ENCODE measurements around the gene PEAK3. TPM values are rescaled to one million over a fixed set of nuclear protein-coding genes. Genes with fewer than 3 reads are reported as not detected.
A peak's percentile ranks its signal among the peaks of the same experiment; 100 is the strongest.

PEAK3 gene
- total and polyA plus RNA-seq, 7 donors, result under 0.01 to 0.82 (median 0.55) TPM

DNA sequence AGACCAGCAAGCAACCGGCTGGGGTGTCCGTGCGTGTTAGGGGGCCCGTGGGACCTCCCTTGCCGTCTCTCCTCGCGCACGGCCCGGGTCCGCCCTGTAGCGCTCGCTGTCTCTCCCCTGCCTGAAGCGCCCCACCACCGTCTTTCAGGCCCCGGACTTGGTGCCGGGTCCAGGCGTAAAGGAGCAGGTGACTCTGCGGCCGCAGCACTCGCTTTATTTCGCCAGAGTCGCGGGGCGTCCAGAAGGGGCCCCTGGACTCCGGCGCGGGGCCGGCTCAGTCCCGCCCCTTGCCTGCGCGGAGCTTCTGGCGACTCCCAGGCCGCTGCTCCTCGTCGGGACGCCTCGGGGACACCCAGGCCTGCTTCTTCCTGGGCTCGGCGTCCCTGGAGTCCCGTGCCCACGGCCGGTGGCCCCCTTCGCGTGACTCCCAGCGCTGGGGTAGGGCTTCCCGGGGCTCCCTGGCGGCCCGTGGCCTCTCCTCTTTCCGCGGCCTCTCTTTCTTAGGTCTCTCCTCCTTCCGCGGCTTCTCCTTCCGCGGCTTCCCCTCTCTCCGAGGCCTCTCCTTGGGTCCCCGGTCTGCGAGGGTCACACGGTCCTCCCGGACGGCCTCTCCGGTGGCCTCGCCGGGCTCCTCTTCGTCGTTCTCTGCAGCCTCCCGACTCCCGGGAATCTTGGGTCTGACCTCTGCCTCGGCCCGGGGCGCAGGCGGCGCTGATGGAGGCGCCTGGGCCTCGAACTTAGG, 29.7 kb downstream of the PEAK3 start:
- Histone ChIP-seq H3K36me3 (peaks cover 2 to 21% (median 14%) of the 10 kb centered on the region in 4 donors), H3K9me3 (no peaks in the 10 kb centered on the region), H3K27ac (no peak overlapping the region), H3K4me3 (peak overlapping the region in 2 of 4 donors; percentile 7 to 9), H3K4me1 (peaks cover 0 to 42% (median 37%) of the 10 kb centered on the region in 4 donors), H3K27me3 (peaks cover 47 to 54% (median 48%) of the 10 kb centered on the region in 3 donors)
- DNase-seq, result no peak
- WGBS, 2 donors, result 7 to 8% methylated on average over 74 of the region's 74 CpGs
- intact Hi-C loops (cut with DNase I), result no loop called here
- TF ChIP-seq POLR2A (IDR thresholded peaks at IDR 0.05) (no peak), POLR2AphosphoS5 (IDR thresholded peaks at IDR 0.05) (no peak), EP300 (IDR thresholded peaks at IDR 0.05) (no peak)
- TF ChIP-seq, protein P1, sequence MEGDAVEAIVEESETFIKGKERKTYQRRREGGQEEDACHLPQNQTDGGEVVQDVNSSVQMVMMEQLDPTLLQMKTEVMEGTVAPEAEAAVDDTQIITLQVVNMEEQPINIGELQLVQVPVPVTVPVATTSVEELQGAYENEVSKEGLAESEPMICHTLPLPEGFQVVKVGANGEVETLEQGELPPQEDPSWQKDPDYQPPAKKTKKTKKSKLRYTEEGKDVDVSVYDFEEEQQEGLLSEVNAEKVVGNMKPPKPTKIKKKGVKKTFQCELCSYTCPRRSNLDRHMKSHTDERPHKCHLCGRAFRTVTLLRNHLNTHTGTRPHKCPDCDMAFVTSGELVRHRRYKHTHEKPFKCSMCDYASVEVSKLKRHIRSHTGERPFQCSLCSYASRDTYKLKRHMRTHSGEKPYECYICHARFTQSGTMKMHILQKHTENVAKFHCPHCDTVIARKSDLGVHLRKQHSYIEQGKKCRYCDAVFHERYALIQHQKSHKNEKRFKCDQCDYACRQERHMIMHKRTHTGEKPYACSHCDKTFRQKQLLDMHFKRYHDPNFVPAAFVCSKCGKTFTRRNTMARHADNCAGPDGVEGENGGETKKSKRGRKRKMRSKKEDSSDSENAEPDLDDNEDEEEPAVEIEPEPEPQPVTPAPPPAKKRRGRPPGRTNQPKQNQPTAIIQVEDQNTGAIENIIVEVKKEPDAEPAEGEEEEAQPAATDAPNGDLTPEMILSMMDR (IDR thresholded peaks at IDR 0.05), result no peak

- no peak overlapping the region for H3K27ac ChIP-seq
- 5 to 6% methylated on average over 125 of the region's 125 CpGs for WGBS, 2 donors
- H3K36me3 ChIP-seq, result peaks cover 11 to 29% (median 22%) of the 10 kb centered on the region in 4 donors
- intact Hi-C loops (cut with DNase I), result no loop called here
- DNase-seq, result no peak
- peaks cover 47 to 54% (median 48%) of the 10 kb centered on the region in 3 donors for H3K27me3 ChIP-seq
- H3K4me3 ChIP-seq, result peak overlapping the region in 2 of 4 donors; percentile 9 to 16
- H3K4me1 ChIP-seq, result peaks cover 0 to 42% (median 39%) of the 10 kb centered on the region in 4 donors
- no peaks in the 10 kb centered on the region for H3K9me3 ChIP-seq
- TF ChIP-seq POLR2A (IDR thresholded peaks at IDR 0.05), result no peak
- TF ChIP-seq EP300 (IDR thresholded peaks at IDR 0.05), result no peak
- TF ChIP-seq, protein P1 (IDR thresholded peaks at IDR 0.05), result no peak
- TF ChIP-seq POLR2AphosphoS5 (IDR thresholded peaks at IDR 0.05), result no peak
These were observed 30.6 kb downstream of the PEAK3 start for GRCh38 chr19:2251106-2252054.

GRCh38 chr19:2250766-2251105, 31.2 kb downstream of the PEAK3 start:
- H3K36me3 ChIP-seq, result peaks cover 17 to 35% (median 28%) of the 10 kb centered on the region in 4 donors
- intact Hi-C loops (cut with DNase I), result no loop called here
- no peak overlapping the region for H3K27ac ChIP-seq
- no peaks in the 10 kb centered on the region for H3K9me3 ChIP-seq
- H3K4me3 ChIP-seq, result peak overlapping the region in 1 of 4 donors; percentile 16
- peaks cover 0 to 42% (median 39%) of the 10 kb centered on the region in 4 donors for H3K4me1 ChIP-seq
- peaks cover 47 to 54% (median 48%) of the 10 kb centered on the region in 3 donors for H3K27me3 ChIP-seq
- no peak for TF ChIP-seq POLR2AphosphoS5 (IDR thresholded peaks at IDR 0.05)
- no peak for TF ChIP-seq EP300 (IDR thresholded peaks at IDR 0.05)
- TF ChIP-seq POLR2A (IDR thresholded peaks at IDR 0.05), result no peak
- TF ChIP-seq, protein P1 (IDR thresholded peaks at IDR 0.05), result no peak
- no peak for DNase-seq
- WGBS, 2 donors, result 6 to 10% methylated on average over 40 of the region's 40 CpGs

GRCh38 chr19:2249880-2250765, 31.9 kb downstream of the PEAK3 start:
- H3K36me3 ChIP-seq, result peaks cover 24 to 42% (median 35%) of the 10 kb centered on the region in 4 donors
- peaks cover 0 to 42% (median 39%) of the 10 kb centered on the region in 4 donors for H3K4me1 ChIP-seq
- no peak overlapping the region for H3K27ac ChIP-seq
- WGBS, 2 donors, result 12 to 29% methylated on average over 43 of the region's 43 CpGs
- no peak for TF ChIP-seq POLR2A (IDR thresholded peaks at IDR 0.05)
- TF ChIP-seq EP300 (IDR thresholded peaks at IDR 0.05), result no peak
- peak in 1 of 4 donors; percentile 27 for TF ChIP-seq POLR2AphosphoS5 (IDR thresholded peaks at IDR 0.05)
- H3K4me3 ChIP-seq, result no peak overlapping the region
- peaks cover 47 to 54% (median 48%) of the 10 kb centered on the region in 3 donors for H3K27me3 ChIP-seq
- DNase-seq, result no peak
- intact Hi-C loops (cut with DNase I), result no loop called here
- no peaks in the 10 kb centered on the region for H3K9me3 ChIP-seq

All from sigmoid colon (tissue), 7 donors.